SH-SY5Y (cell line): ENCODE results near the gene PHACTR3.

Experiments
- GATA2 ChIP-seq: IDR thresholded peaks from 2 replicates; pipeline ENCODE4 v1.6.1; 2011; ENCODE audit warnings: mild to moderate bottlenecking, low read depth, low read length
- GATA3 ChIP-seq: IDR thresholded peaks from 2 replicates; pipeline ENCODE4 v1.6.1; 2011; ENCODE audit warnings: low read depth, mild to moderate bottlenecking, low read length, moderate library complexity

GRCh38 chr20:59670786-59671492 lies 66.6 kb downstream of the PHACTR3 start:
- TF ChIP-seq GATA2, result no peak
- TF ChIP-seq GATA3, result no peak
